Left ventricle myocardium inferior (tissue), 1 donor: Measurements from ENCODE around the gene KIF17. TPM values are rescaled to one million over a fixed set of nuclear protein-coding genes. Genes with fewer than 3 reads are reported as not detected.

ENCODE experiments used
- DNase-seq: peaks from one replicate; pipeline ENCODE4 v3.0.0-alpha.2; 2020
- H3K27ac ChIP-seq: fragments of 200-600 bp; replicated peaks from 2 replicates; pipeline ENCODE4 v1.8.0; 2021
- H3K27me3 ChIP-seq: fragments of 200-600 bp; 2 replicates; pipeline ENCODE4 v1.8.0; 2021; ENCODE audit warnings: low read depth
- H3K36me3 ChIP-seq: fragments of 200-600 bp; 2 replicates; pipeline ENCODE4 v1.8.0; 2021
- H3K4me1 ChIP-seq: fragments of 200-600 bp; 2 replicates; pipeline ENCODE4 v1.8.0; 2021
- H3K4me3 ChIP-seq: fragments of 200-600 bp; 2 replicates; pipeline ENCODE4 v1.8.0; 2021; ENCODE audit warnings: mild to moderate bottlenecking, moderate library complexity
- H3K9me3 ChIP-seq: fragments of 200-600 bp; replicated peaks from 2 replicates; pipeline ENCODE4 v1.8.0; 2021
- CTCF ChIP-seq: fragments of 200-600 bp; IDR thresholded peaks from 2 replicates; pipeline ENCODE4 v1.8.0; 2021; ENCODE audit warnings: antibody characterized with exemption, mild to moderate bottlenecking, borderline replicate concordance
- intact Hi-C: fragments of 100-400 bp; cut with micrococcal nuclease; formaldehyde crosslinking; loops from one replicate; pipeline ENCODE4 v1.11.0; 2022
- total RNA-seq: library from RNA; stranded (reverse); fragmentation: NEBNext Ultra II Directional; extraction: Animal tissue kit (Norgen Biotek cat#: 25700); gene quantifications from one replicate; pipeline ENCODE4 v1.2.1, GENCODE V29; 2021
- donor health status: DM: no; HTN: yes; CAD: no; lungs with severe emphysema.

The KIF17 gene
- total RNA-seq, 1 donor from 2014 or later, result 4.6 TPM

- Histone ChIP-seq H3K9me3 (no peaks in the 10 kb centered on the region), H3K4me3 (no peak overlapping the region), H3K36me3 (peaks cover 90% of the 10 kb centered on the region), H3K27me3 (no peaks in the 10 kb centered on the region), H3K4me1 (peaks cover 49% of the 10 kb centered on the region), H3K27ac (peak overlapping the region; percentile 51)
- intact Hi-C loops, result no loop called here
- TF ChIP-seq CTCF, result no peak
- peak; percentile 43 for DNase-seq
Observed at GRCh38 chr1:20654104-20654690, 63.6 kb downstream of the KIF17 start.

GRCh38 chr1:20652300-20652699 lies 65.5 kb downstream of the KIF17 start:
- intact Hi-C loops, result no loop called here

GRCh38 chr1:20648946-20649345 lies 68.9 kb downstream of the KIF17 start:
- Histone ChIP-seq H3K9me3 (no peaks in the 10 kb centered on the region), H3K4me1 (peaks cover 3% of the 10 kb centered on the region), H3K4me3 (no peak overlapping the region), H3K36me3 (peaks cover 97% of the 10 kb centered on the region), H3K27me3 (no peaks in the 10 kb centered on the region), H3K27ac (no peak overlapping the region)
- DNase-seq, result no peak
- intact Hi-C loops, result no loop called here
- TF ChIP-seq CTCF, result no peak

More at GRCh38 chr1:20652300-20652699, 65.5 kb downstream of the KIF17 start:
- H3K4me1 ChIP-seq, result peaks cover 30% of the 10 kb centered on the region
- H3K9me3 ChIP-seq, result no peaks in the 10 kb centered on the region
- H3K27ac ChIP-seq, result no peak overlapping the region
- H3K4me3 ChIP-seq, result no peak overlapping the region
- no peak for TF ChIP-seq CTCF
- H3K27me3 ChIP-seq, result no peaks in the 10 kb centered on the region
- no peak for DNase-seq
- peaks cover 98% of the 10 kb centered on the region for H3K36me3 ChIP-seq

- no peak for DNase-seq
- H3K27me3 ChIP-seq, result no peaks in the 10 kb centered on the region
Observed at GRCh38 chr1:20648438-20648837, 69.4 kb downstream of the KIF17 start.

GRCh38 chr1:20645414-20645813 lies 72.4 kb downstream of the KIF17 start:
- Histone ChIP-seq H3K27me3 (no peaks in the 10 kb centered on the region), H3K4me1 (no peaks in the 10 kb centered on the region), H3K9me3 (no peaks in the 10 kb centered on the region), H3K36me3 (peaks cover 98% of the 10 kb centered on the region), H3K4me3 (no peak overlapping the region), H3K27ac (no peak overlapping the region)
- intact Hi-C loops, result no loop called here
- no peak for DNase-seq
- TF ChIP-seq CTCF, result no peak

More at GRCh38 chr1:20648438-20648837, 69.4 kb downstream of the KIF17 start:
- intact Hi-C loops, result no loop called here
- H3K4me3 ChIP-seq, result no peak overlapping the region
- no peaks in the 10 kb centered on the region for H3K9me3 ChIP-seq
- H3K27ac ChIP-seq, result no peak overlapping the region
- no peak for TF ChIP-seq CTCF
- peaks cover 97% of the 10 kb centered on the region for H3K36me3 ChIP-seq
- no peaks in the 10 kb centered on the region for H3K4me1 ChIP-seq
